H1 (cell line): Measurements from ENCODE around the gene NFX1. TPM values are rescaled to one million over a fixed set of nuclear protein-coding genes. Genes with fewer than 3 reads are reported as not detected.

Source experiments
- CTCF ChIA-PET: fragments of 300-600 bp; sonication (Branson Sonifier 250); formaldehyde crosslinking; loops from one replicate; lab custom pipeline; 2021; ENCODE audit not compliant: partially characterized antibody; lab: Charles Lee
- POLR2A ChIA-PET: fragments of 300-600 bp; sonication (Branson Sonifier 250); formaldehyde crosslinking; loops from one replicate; lab custom pipeline; 2021; ENCODE audit warnings: inconsistent platforms; ENCODE audit not compliant: partially characterized antibody; lab: Charles Lee
- DNase-seq, 2 experiments: peaks; one replicate each; pipeline versions ENCODE4 v3.0.0 to v3.0.0-alpha.2; 2010 to 2022; ENCODE audit warnings: low spot score in 2 of 2, low read depth in 1 of 2, mixed read lengths in 1 of 2
- FAIRE-seq: peaks from 2 replicates; lab custom pipeline; 2011; peaks lifted over from hg19 to GRCh38; lab: Jason Lieb, UNC
- H2AFZ ChIP-seq: 2 replicates; pipeline ENCODE4 v1.8.1; 2012; ENCODE audit warnings: low read length, inconsistent platforms
- H2AK5ac ChIP-seq: 2 replicates; pipeline ENCODE4 v1.6.1; 2013; ENCODE audit warnings: low read depth, low read length
- H2BK120ac ChIP-seq: replicated peaks from 2 replicates; pipeline ENCODE3; 2013; ENCODE audit warnings: low read depth, low read length, inconsistent platforms
- H2BK12ac ChIP-seq: 2 replicates; pipeline ENCODE4 v1.6.1; 2013; ENCODE audit warnings: low read depth, low read length
- H2BK15ac ChIP-seq: 2 replicates; pipeline ENCODE4 v1.6.1; 2013; ENCODE audit warnings: low read length
- H2BK20ac ChIP-seq: 2 replicates; pipeline ENCODE4 v1.6.1; 2013; ENCODE audit warnings: low read length
- H2BK5ac ChIP-seq: 2 replicates; pipeline ENCODE4 v1.6.1; 2013; ENCODE audit warnings: low read depth, low read length
- H3K14ac ChIP-seq: 2 replicates; pipeline ENCODE4 v1.6.1; 2013; ENCODE audit warnings: inconsistent platforms; ENCODE audit not compliant: insufficient read length
- H3K18ac ChIP-seq: 2 replicates; pipeline ENCODE4 v1.6.1; 2013; ENCODE audit warnings: low read length; ENCODE audit errors: extremely low read depth
- H3K23ac ChIP-seq: 2 replicates; pipeline ENCODE4 v1.6.1; 2013; ENCODE audit warnings: inconsistent platforms; ENCODE audit not compliant: insufficient read length
- H3K23me2 ChIP-seq: 2 replicates; pipeline ENCODE4 v1.6.1; 2013; ENCODE audit warnings: low read depth, low read length
- H3K27ac ChIP-seq: 2 replicates; pipeline ENCODE4 v1.6.1; 2011; ENCODE audit warnings: low read depth, low read length, inconsistent platforms
- H3K27me3 ChIP-seq, 4 experiments: replicated peaks in 1 of 4; 1 replicate in 1 of 4; 2 replicates in 3 of 4; pipeline versions ENCODE4 v1.6.1 to v1.8.1; 2011 to 2013; ENCODE audit warnings: low read length in 3 of 4, mild to moderate bottlenecking in 3 of 4, inconsistent platforms in 2 of 4, mixed read lengths in 2 of 4, moderate library complexity in 1 of 4; ENCODE audit not compliant: control insufficient read depth in 3 of 4, insufficient read depth in 3 of 4; ENCODE audit errors: extremely low read depth in 1 of 4
- H3K36me3 ChIP-seq, 4 experiments: 2 replicates each; pipeline versions ENCODE4 v1.6.1 to v1.8.1; 2011 to 2013; ENCODE audit warnings: mild to moderate bottlenecking in 4 of 4, low read length in 3 of 4, moderate library complexity in 2 of 4, control low read depth in 1 of 4, inconsistent platforms in 1 of 4; ENCODE audit not compliant: insufficient read depth in 4 of 4, control insufficient read depth in 2 of 4
- H3K4ac ChIP-seq: replicated peaks from 2 replicates; pipeline ENCODE3; 2013; ENCODE audit warnings: low read length, low read depth, mixed read lengths, inconsistent platforms; ENCODE audit not compliant: insufficient read length
- H3K4me1 ChIP-seq, 4 experiments: replicated peaks in 1 of 4; 1 replicate in 1 of 4; 2 replicates in 3 of 4; pipeline versions ENCODE4 v1.6.1 to v1.8.1; 2011 to 2013; ENCODE audit warnings: low read length in 3 of 4, inconsistent platforms in 2 of 4, mixed read lengths in 1 of 4; ENCODE audit not compliant: insufficient read depth in 4 of 4, control insufficient read depth in 3 of 4
- H3K4me2 ChIP-seq, 2 experiments: 2 replicates each; pipeline versions ENCODE4 v1.6.1 to v1.8.1; 2011 to 2013; ENCODE audit warnings: low read depth in 2 of 2, low read length in 2 of 2, control low read depth in 1 of 2, inconsistent platforms in 1 of 2, mild to moderate bottlenecking in 1 of 2; ENCODE audit not compliant: insufficient read depth in 1 of 2
- H3K4me3 ChIP-seq, 4 experiments: fragments of 200-600, 300-600 bp in 1 of 4; sonication (generic), shearing (Covaris generic), sonication (Bioruptor Twin) in 1 of 4; 2 replicates each; pipeline versions ENCODE4 v1.5.1 to v1.8.1; 2011 to 2016; ENCODE audit warnings: low read length in 4 of 4, low read depth in 3 of 4, control low read depth in 2 of 4, inconsistent platforms in 2 of 4, mild to moderate bottlenecking in 2 of 4, mixed read lengths in 1 of 4, moderate library complexity in 1 of 4; ENCODE audit not compliant: insufficient read depth in 2 of 4; ENCODE audit errors: extremely low read depth in 1 of 4
- H3K56ac ChIP-seq: replicated peaks from 2 replicates; pipeline ENCODE3; 2013; ENCODE audit warnings: low read depth, mild to moderate bottlenecking, mixed read lengths, low read length, inconsistent platforms; ENCODE audit not compliant: insufficient read length
- H3K79me1 ChIP-seq: 2 replicates; pipeline ENCODE4 v1.6.1; 2013; ENCODE audit warnings: low read depth, low read length, control low read depth
- H3K79me2 ChIP-seq, 2 experiments: 2 replicates each; pipeline versions ENCODE4 v1.6.1 to v1.8.1; 2012 to 2013; ENCODE audit warnings: low read length in 2 of 2, mild to moderate bottlenecking in 2 of 2, inconsistent platforms in 1 of 2; ENCODE audit not compliant: insufficient read depth in 2 of 2, control insufficient read depth in 1 of 2
- H3K9ac ChIP-seq, 4 experiments: replicated peaks in 1 of 4; 1 replicate in 1 of 4; 2 replicates in 3 of 4; pipeline versions ENCODE4 v1.6.1 to v1.8.1; 2011 to 2013; ENCODE audit warnings: low read depth in 3 of 4, low read length in 3 of 4, control low read depth in 2 of 4, mild to moderate bottlenecking in 2 of 4, moderate library complexity in 2 of 4, inconsistent platforms in 1 of 4; ENCODE audit errors: extremely low read depth in 1 of 4
- H3K9me3 ChIP-seq, 2 experiments: 2 replicates each; pipeline versions ENCODE4 v1.6.1 to v1.8.1; 2012 to 2013; ENCODE audit warnings: mild to moderate bottlenecking in 2 of 2, moderate library complexity in 2 of 2, control low read depth in 1 of 2, inconsistent platforms in 1 of 2, low read depth in 1 of 2, low read length in 1 of 2, mixed read lengths in 1 of 2; ENCODE audit not compliant: insufficient read depth in 2 of 2
- H4K20me1 ChIP-seq, 2 experiments: replicated peaks in 1 of 2; 2 replicates each; pipeline versions ENCODE3 to v1.8.1; 2011 to 2013; ENCODE audit warnings: inconsistent platforms in 2 of 2, low read length in 2 of 2, mild to moderate bottlenecking in 1 of 2; ENCODE audit not compliant: insufficient read depth in 2 of 2, control insufficient read depth in 1 of 2
- H4K5ac ChIP-seq: 2 replicates; pipeline ENCODE4 v1.6.1; 2013; ENCODE audit warnings: low read length, low read depth, mixed read lengths, inconsistent platforms; ENCODE audit not compliant: insufficient read length
- H4K8ac ChIP-seq: 2 replicates; pipeline ENCODE4 v1.8.0; 2013; ENCODE audit warnings: mild to moderate bottlenecking, moderate library complexity, low read length, inconsistent platforms; ENCODE audit not compliant: insufficient read depth; ENCODE audit errors: extremely low read depth
- H4K91ac ChIP-seq: replicated peaks from 2 replicates; pipeline ENCODE3; 2013; ENCODE audit warnings: low read length, mixed read lengths, inconsistent platforms; ENCODE audit not compliant: insufficient read length
- BACH1 ChIP-seq: IDR thresholded peaks from 2 replicates; pipeline ENCODE4 v1.6.1; 2012; ENCODE audit warnings: low read length, improper control_type of control experiment
- RAD21 ChIP-seq, 2 experiments: IDR thresholded peaks in 1 of 2; conservative IDR thresholded peaks in 1 of 2; 2 replicates each; pipeline ENCODE4 v1.6.1; 2011; ENCODE audit warnings: low read depth in 2 of 2, low read length in 2 of 2, improper control_type of control experiment in 1 of 2, inconsistent platforms in 1 of 2, mild to moderate bottlenecking in 1 of 2, moderate library complexity in 1 of 2
- SIN3A ChIP-seq, 2 experiments: IDR thresholded peaks in 1 of 2; conservative IDR thresholded peaks in 1 of 2; 2 replicates each; pipeline ENCODE4 v1.6.1; 2011 to 2012; ENCODE audit warnings: low read length in 2 of 2, improper control_type of control experiment in 1 of 2, low read depth in 1 of 2, mild to moderate bottlenecking in 1 of 2
- WGBS, 2 experiments: shearing (Covaris generic) in 1 of 2; methylation state at CpG; one replicate each; pipeline versions ENCODE4 v1.1.6 to v1.1.7; 2013 to 2015; ENCODE audit warnings: low lambda C conversion rate in 2 of 2, mixed read lengths in 2 of 2, inconsistent platforms in 1 of 2, low coverage in 1 of 2, missing lambda C conversion rate in 1 of 2; ENCODE audit not compliant: insufficient replicate concordance in 2 of 2, insufficient coverage in 1 of 2, insufficient read length in 1 of 2; ENCODE audit errors: extremely low coverage in 1 of 2, missing lambda C conversion rate in 1 of 2; 5-methylcytosine and 5-hydroxymethylcytosine counted together
- polyA plus RNA-seq, 7 experiments: library from polyadenylated mRNA; depleted of rRNA in 3 of 7; stranded (reverse) in 5 of 7; unstranded in 2 of 7; fragments of >200 nt in 5 of 7; fragments of 200-250 nt in 2 of 7; gene quantifications; 1 replicate in 5 of 7; 2 replicates in 1 of 7; 4 replicates in 1 of 7; pipeline versions ENCODE4 v1.2.1 to v1.2.3, GENCODE V29; 2011 to 2013; ENCODE audit warnings: missing spikeins in 2 of 7, mixed read lengths in 2 of 7
- total RNA-seq: library from RNA; stranded (reverse); fragmentation: NEBNext Ultra II Directional; extraction: Animal tissue kit (Norgen Biotek cat#: 25700); gene quantifications from 2 replicates; pipeline ENCODE4 v1.2.1, GENCODE V29; 2021

NFX1 gene
- total and polyA plus RNA-seq, 2 of the 8 experiments (the other 6 are each of a cell fraction or from before 2014, with no cell fraction given): 19.4 to 28.4 TPM

DNA sequence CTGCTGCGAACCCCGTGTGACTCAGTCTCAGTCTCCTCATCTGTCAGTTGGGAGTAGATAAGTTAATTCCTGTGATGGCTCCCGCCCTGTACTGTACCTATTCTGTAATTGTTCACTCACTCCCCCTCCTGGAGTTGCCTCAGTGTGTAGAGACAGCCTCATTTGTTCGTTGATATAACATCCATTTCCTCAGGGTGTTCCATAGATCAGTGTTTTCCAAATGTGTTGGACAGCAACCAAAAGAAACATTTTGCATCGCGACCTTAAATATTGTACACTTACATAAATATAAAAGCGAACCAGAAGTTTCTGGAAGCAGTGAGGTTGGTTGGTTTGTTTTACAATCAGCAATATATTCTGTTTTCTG, 698 bp downstream of the NFX1 start:
- Histone ChIP-seq H4K91ac (peak overlapping the region; percentile 61), H3K9me3 (no peaks in the 10 kb centered on the region), H4K5ac (no peak overlapping the region), H2BK5ac (peak overlapping the region; percentile 86; the same call in 1 of the 2 replicates), H3K23me2 (no peaks in the 10 kb centered on the region; the same call in 1 of the 2 replicates), H3K18ac (no peak overlapping the region), H3K27ac (no peak overlapping the region), H3K79me1 (peaks cover 3% of the 10 kb centered on the region), H3K56ac (no peak overlapping the region), H3K27me3 (no peaks in the 10 kb centered on the region), H3K79me2 (peaks cover 0 to 40% of the 10 kb centered on the region in 2 experiments; a peak in 3 of 4 replicates), H3K4me2 (peak overlapping the region; percentile 74 to 85), H4K20me1 (no peaks in the 10 kb centered on the region), H2BK12ac (no peak overlapping the region), H4K8ac (peak overlapping the region; percentile 95; the same call in 1 of the 2 replicates), H2BK120ac (no peak overlapping the region), H3K9ac (peak overlapping the region; percentile 67 to 99 (median 83)), H3K4me1 (peaks cover 0 to 8% (median 2%) of the 10 kb centered on the region in 4 experiments; a peak in 3 of 7 replicates)
- no peak for FAIRE-seq
- CTCF ChIA-PET: interaction anchor here (2.1 kb wide), 1 partner anchor 84 kb away, joined by 7 read pairs; no protein-coding TSS in a partner anchor
- TF ChIP-seq BACH1: no peak
- TF ChIP-seq SIN3A (conservative IDR thresholded peaks at IDR 0.05 in 1 of 2, IDR thresholded peaks at IDR 0.05 in 1 of 2; ENCODE audit: low read depth in 1 of 2, low read length in 2 of 2): 0 out of 4 replicates have a peak, but pooled peaks of 1 of the 2 experiments have one; percentile 13
- TF ChIP-seq RAD21 (IDR thresholded peaks at IDR 0.05 in 1 of 2, conservative IDR thresholded peaks at IDR 0.05 in 1 of 2; ENCODE audit: low read depth in 2 of 2, low read length in 2 of 2): no peak
- TF ChIP-seq, all 59 proteins: peak for 1
- Histone ChIP-seq H2BK15ac (no peak overlapping the region), H3K4me3 (peak overlapping the region; percentile 84 to 97 (median 90)), H3K36me3 (peaks cover 0 to 20% (median 11%) of the 10 kb centered on the region in 4 experiments; a peak in 5 of 8 replicates), H2BK20ac (no peak overlapping the region), H3K23ac (no peak overlapping the region), H2AK5ac (no peak overlapping the region; the same call in 1 of the 2 replicates), H3K14ac (no peak overlapping the region), H2AFZ (no peak overlapping the region), H3K4ac (no peak overlapping the region)
- DNase-seq: no peak
- POLR2A ChIA-PET: interaction anchor here (0.7 to 4.3 kb wide), 15 partner anchors 8 to 274 kb away, joined by 3 to 29 read pairs (median 4); partner anchors contain the start of genes ANKRD18B, BAG1, CHMP5 and DNAJA1
- WGBS, 2 experiments: 43% methylated on average over 7 of the region's 7 CpGs; no CpG with 5 or more reads in 1 of the 2 experiments
